Neural cell (in vitro differentiated cells): Measurements from ENCODE around the gene CAMKV. TPM values are rescaled to one million over a fixed set of nuclear protein-coding genes. Genes with fewer than 3 reads are reported as not detected.

Experiments used
- H2AFZ ChIP-seq: fragments of 200-600, 300-800 bp; sonication (generic), shearing (Covaris generic); 2 replicates; pipeline ENCODE4 v1.6.0; 2014; ENCODE audit warnings: low read depth, mild to moderate bottlenecking, antibody characterized with exemption, low read length, moderate library complexity
- H3F3A ChIP-seq: fragments of 200-600 bp; shearing (Covaris generic); 2 replicates; pipeline ENCODE4 v1.6.1; 2016; ENCODE audit warnings: mild to moderate bottlenecking, moderate library complexity, mixed read lengths, antibody characterized with exemption, low read length; ENCODE audit not compliant: insufficient read depth, poor library complexity, severe bottlenecking
- H3K27ac ChIP-seq: fragments of 200-600, 300-800 bp; sonication (generic), shearing (Covaris generic); 2 replicates; pipeline ENCODE4 v1.5.1; 2014; ENCODE audit warnings: mild to moderate bottlenecking, low read length, moderate library complexity
- H3K27me3 ChIP-seq: fragments of 300-800, 200-600 bp; sonication (generic), shearing (Covaris generic); 2 replicates; pipeline ENCODE4 v1.6.0; 2014; ENCODE audit warnings: mild to moderate bottlenecking, low read depth, low read length, moderate library complexity; ENCODE audit not compliant: insufficient read depth
- H3K36me3 ChIP-seq: fragments of 300-800, 200-600 bp; sonication (generic), shearing (Covaris generic); 2 replicates; pipeline ENCODE4 v1.5.1; 2014; ENCODE audit warnings: mild to moderate bottlenecking, antibody characterized with exemption, low read length, moderate library complexity; ENCODE audit not compliant: insufficient read depth
- H3K4me2 ChIP-seq: fragments of 300-800, 200-600 bp; sonication (generic), shearing (Covaris generic); 2 replicates; pipeline ENCODE4 v1.6.0; 2014; ENCODE audit warnings: mild to moderate bottlenecking, low read length
- H3K4me3 ChIP-seq: fragments of 300-800, 200-600 bp; sonication (generic), shearing (Covaris generic); 2 replicates; pipeline ENCODE4 v1.5.1; 2014; ENCODE audit warnings: mild to moderate bottlenecking, low read length, moderate library complexity
- H3K79me2 ChIP-seq: fragments of 200-600 bp; shearing (Covaris generic); replicated peaks from 2 replicates; pipeline ENCODE4 v1.6.0; 2014; ENCODE audit warnings: mild to moderate bottlenecking, low read length, moderate library complexity; ENCODE audit not compliant: insufficient read depth
- H3K9ac ChIP-seq: fragments of 300-800, 200-600 bp; sonication (generic), shearing (Covaris generic); 2 replicates; pipeline ENCODE4 v1.6.1; 2016; ENCODE audit warnings: mild to moderate bottlenecking, low read length, mixed read lengths
- H3K9me2 ChIP-seq: fragments of 200-600 bp; shearing (Covaris generic); 2 replicates; pipeline ENCODE4 v1.6.1; 2016; ENCODE audit warnings: mild to moderate bottlenecking, low read length, mixed read lengths; ENCODE audit not compliant: insufficient read depth
- H3K9me3 ChIP-seq: fragments of 200-600, 300-800 bp; sonication (generic), shearing (Covaris generic); 2 replicates; pipeline ENCODE4 v1.6.1; 2016; ENCODE audit warnings: mild to moderate bottlenecking, mixed run types, low read length, moderate library complexity, mixed read lengths
- H4K20me1 ChIP-seq: fragments of 200-600 bp; shearing (Covaris generic); 2 replicates; pipeline ENCODE4 v1.6.1; 2016; ENCODE audit warnings: mild to moderate bottlenecking, mixed run types; ENCODE audit not compliant: insufficient read depth
- EP300 ChIP-seq: fragments of 450-650 bp; conservative IDR thresholded peaks from 2 replicates; pipeline ENCODE4 v1.6.1; 2014; ENCODE audit warnings: antibody characterized with exemption, mild to moderate bottlenecking, moderate library complexity; ENCODE audit not compliant: poor library complexity, severe bottlenecking
- EZH2 ChIP-seq: fragments of 200-600, 300-800 bp; shearing (Covaris generic), sonication (generic); IDR thresholded peaks from 2 replicates; pipeline ENCODE4 v1.6.1; 2014; ENCODE audit warnings: antibody characterized with exemption, low read length, borderline replicate concordance, mild to moderate bottlenecking; ENCODE audit not compliant: insufficient read depth, poor library complexity, severe bottlenecking
- MXI1 ChIP-seq: fragments of 450-650 bp; conservative IDR thresholded peaks from 2 replicates; pipeline ENCODE4 v1.6.1; 2014; ENCODE audit warnings: antibody characterized with exemption, mild to moderate bottlenecking; ENCODE audit not compliant: poor library complexity, severe bottlenecking
- POLR2AphosphoS5 ChIP-seq: IDR thresholded peaks from 2 replicates; pipeline ENCODE4 v1.6.1; 2012
- RAD21 ChIP-seq: fragments of 450-650 bp; conservative IDR thresholded peaks from 2 replicates; pipeline ENCODE4 v1.6.1; 2014; ENCODE audit warnings: antibody characterized with exemption, mild to moderate bottlenecking, moderate library complexity
- SMC3 ChIP-seq: fragments of 450-650 bp; conservative IDR thresholded peaks from 2 replicates; pipeline ENCODE4 v1.6.1; 2014; ENCODE audit warnings: antibody characterized with exemption, mild to moderate bottlenecking, moderate library complexity; ENCODE audit not compliant: poor library complexity
- TAF1 ChIP-seq: IDR thresholded peaks from 2 replicates; pipeline ENCODE4 v1.6.1; 2012; ENCODE audit warnings: low read depth
- polyA plus RNA-seq: library from polyadenylated mRNA; depleted of rRNA; stranded (reverse); fragments of >200 nt; gene quantifications from 2 replicates; pipeline ENCODE4 v1.2.3, GENCODE V29; 2014
- TF ChIP-seq, protein P1 (sequence below): fragments of 450-650 bp; IDR thresholded peaks from 2 replicates; pipeline ENCODE4 v1.5.1; 2014; ENCODE audit warnings: antibody characterized with exemption, mild to moderate bottlenecking, moderate library complexity; ENCODE audit not compliant: poor library complexity, severe bottlenecking
- TF ChIP-seq, protein P2 (sequence below): IDR thresholded peaks from 2 replicates; pipeline ENCODE4 v1.6.1; 2012; ENCODE audit warnings: borderline replicate concordance

The CAMKV gene
- polyA plus RNA-seq, 1 donor from 2014 or later, result 293 TPM

DNA sequence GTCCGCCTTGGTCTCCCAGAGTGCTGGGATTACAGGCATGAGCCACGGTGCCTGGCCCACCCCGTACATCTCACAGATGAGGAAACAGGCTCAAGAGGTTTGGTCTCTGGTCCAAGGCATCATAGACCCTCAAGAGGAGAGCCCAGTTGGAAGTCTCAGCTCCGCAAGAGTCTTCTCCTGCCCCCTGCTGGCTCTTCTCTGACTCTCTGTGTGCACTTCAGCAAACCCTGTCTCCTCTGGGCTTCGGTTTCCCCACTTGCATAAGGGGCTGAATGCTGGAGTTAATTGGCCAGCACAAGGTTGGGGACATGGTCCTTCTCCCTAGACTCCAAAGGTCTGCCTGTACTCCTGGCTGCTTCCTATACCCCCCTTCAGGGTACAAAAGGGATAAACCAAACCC, 30.1 kb upstream of the CAMKV start:
- TF ChIP-seq EP300, result no peak
- TF ChIP-seq, protein P1, sequence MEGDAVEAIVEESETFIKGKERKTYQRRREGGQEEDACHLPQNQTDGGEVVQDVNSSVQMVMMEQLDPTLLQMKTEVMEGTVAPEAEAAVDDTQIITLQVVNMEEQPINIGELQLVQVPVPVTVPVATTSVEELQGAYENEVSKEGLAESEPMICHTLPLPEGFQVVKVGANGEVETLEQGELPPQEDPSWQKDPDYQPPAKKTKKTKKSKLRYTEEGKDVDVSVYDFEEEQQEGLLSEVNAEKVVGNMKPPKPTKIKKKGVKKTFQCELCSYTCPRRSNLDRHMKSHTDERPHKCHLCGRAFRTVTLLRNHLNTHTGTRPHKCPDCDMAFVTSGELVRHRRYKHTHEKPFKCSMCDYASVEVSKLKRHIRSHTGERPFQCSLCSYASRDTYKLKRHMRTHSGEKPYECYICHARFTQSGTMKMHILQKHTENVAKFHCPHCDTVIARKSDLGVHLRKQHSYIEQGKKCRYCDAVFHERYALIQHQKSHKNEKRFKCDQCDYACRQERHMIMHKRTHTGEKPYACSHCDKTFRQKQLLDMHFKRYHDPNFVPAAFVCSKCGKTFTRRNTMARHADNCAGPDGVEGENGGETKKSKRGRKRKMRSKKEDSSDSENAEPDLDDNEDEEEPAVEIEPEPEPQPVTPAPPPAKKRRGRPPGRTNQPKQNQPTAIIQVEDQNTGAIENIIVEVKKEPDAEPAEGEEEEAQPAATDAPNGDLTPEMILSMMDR, result peak; percentile 26
- no peak for TF ChIP-seq SMC3
- no peaks in the 10 kb centered on the region for H3K79me2 ChIP-seq
- no peak overlapping the region for H3K9ac ChIP-seq
- no peaks in the 10 kb centered on the region for H3K36me3 ChIP-seq
- H2AFZ ChIP-seq, result no peak overlapping the region
- H3F3A ChIP-seq, result no peaks in the 10 kb centered on the region
- H3K9me2 ChIP-seq, result no peaks in the 10 kb centered on the region
- H3K27me3 ChIP-seq, result no peaks in the 10 kb centered on the region
- no peak overlapping the region for H3K4me2 ChIP-seq
- no peaks in the 10 kb centered on the region for H4K20me1 ChIP-seq
- H3K27ac ChIP-seq, result no peak overlapping the region
- H3K4me3 ChIP-seq, result no peak overlapping the region
- H3K9me3 ChIP-seq, result no peaks in the 10 kb centered on the region

DNA sequence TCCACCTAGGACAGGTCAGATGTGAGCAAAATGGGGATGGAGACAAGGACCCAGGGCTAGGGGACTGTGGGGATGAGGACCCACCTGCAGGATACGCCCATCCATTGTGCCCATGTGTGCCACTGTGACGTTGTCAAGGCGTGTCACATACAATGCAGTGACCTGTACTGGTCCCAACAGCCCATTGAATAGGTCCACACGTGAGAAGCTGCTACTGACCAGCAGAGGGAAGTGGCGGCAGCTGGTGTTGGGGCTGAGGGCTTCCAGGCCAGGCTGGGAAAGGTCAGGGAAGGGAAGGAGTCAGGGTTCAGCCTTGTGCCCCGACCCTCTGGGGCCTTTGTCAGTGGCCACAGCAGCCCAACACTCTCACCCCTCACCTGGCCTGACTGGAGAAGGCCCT, 29.3 kb upstream of the CAMKV start:
- H3K9me2 ChIP-seq, result no peaks in the 10 kb centered on the region
- H3K27me3 ChIP-seq, result no peaks in the 10 kb centered on the region
- H2AFZ ChIP-seq, result no peak overlapping the region
- H3K9me3 ChIP-seq, result no peaks in the 10 kb centered on the region
- no peaks in the 10 kb centered on the region for H4K20me1 ChIP-seq
- no peaks in the 10 kb centered on the region for H3K36me3 ChIP-seq
- H3K27ac ChIP-seq, result no peak overlapping the region
- no peaks in the 10 kb centered on the region for H3F3A ChIP-seq
- TF ChIP-seq TAF1 (no peak), SMC3 (no peak), POLR2AphosphoS5 (no peak), RAD21 (no peak), EP300 (no peak), MXI1 (no peak), EZH2 (no peak)
- TF ChIP-seq, protein P1, result no peak
- TF ChIP-seq, protein P2, sequence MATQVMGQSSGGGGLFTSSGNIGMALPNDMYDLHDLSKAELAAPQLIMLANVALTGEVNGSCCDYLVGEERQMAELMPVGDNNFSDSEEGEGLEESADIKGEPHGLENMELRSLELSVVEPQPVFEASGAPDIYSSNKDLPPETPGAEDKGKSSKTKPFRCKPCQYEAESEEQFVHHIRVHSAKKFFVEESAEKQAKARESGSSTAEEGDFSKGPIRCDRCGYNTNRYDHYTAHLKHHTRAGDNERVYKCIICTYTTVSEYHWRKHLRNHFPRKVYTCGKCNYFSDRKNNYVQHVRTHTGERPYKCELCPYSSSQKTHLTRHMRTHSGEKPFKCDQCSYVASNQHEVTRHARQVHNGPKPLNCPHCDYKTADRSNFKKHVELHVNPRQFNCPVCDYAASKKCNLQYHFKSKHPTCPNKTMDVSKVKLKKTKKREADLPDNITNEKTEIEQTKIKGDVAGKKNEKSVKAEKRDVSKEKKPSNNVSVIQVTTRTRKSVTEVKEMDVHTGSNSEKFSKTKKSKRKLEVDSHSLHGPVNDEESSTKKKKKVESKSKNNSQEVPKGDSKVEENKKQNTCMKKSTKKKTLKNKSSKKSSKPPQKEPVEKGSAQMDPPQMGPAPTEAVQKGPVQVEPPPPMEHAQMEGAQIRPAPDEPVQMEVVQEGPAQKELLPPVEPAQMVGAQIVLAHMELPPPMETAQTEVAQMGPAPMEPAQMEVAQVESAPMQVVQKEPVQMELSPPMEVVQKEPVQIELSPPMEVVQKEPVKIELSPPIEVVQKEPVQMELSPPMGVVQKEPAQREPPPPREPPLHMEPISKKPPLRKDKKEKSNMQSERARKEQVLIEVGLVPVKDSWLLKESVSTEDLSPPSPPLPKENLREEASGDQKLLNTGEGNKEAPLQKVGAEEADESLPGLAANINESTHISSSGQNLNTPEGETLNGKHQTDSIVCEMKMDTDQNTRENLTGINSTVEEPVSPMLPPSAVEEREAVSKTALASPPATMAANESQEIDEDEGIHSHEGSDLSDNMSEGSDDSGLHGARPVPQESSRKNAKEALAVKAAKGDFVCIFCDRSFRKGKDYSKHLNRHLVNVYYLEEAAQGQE, result no peak
- no peak overlapping the region for H3K4me2 ChIP-seq
- no peaks in the 10 kb centered on the region for H3K79me2 ChIP-seq
- no peak overlapping the region for H3K4me3 ChIP-seq
- no peak overlapping the region for H3K9ac ChIP-seq
